Measurements from ENCODE around the gene LPP.

- no peak for TF ChIP-seq CTCF (IDR thresholded peaks at IDR 0.05 in 4 of 5, conservative IDR thresholded peaks at IDR 0.05 in 1 of 5)
- no peak for TF ChIP-seq POLR2A (IDR thresholded peaks at IDR 0.05)
These were observed 122.4 kb downstream of the LPP start for GRCh38 chr3:188276375-188276774.

Measured in gastrocnemius medialis (tissue), 4 donors.